ENCODE data around the gene SLC37A2.

Gene SLC37A2

GRCh38 chr11:125112208-125112604 is 49.1 kb downstream of the SLC37A2 start:
- no peak for FAIRE-seq

DNA sequence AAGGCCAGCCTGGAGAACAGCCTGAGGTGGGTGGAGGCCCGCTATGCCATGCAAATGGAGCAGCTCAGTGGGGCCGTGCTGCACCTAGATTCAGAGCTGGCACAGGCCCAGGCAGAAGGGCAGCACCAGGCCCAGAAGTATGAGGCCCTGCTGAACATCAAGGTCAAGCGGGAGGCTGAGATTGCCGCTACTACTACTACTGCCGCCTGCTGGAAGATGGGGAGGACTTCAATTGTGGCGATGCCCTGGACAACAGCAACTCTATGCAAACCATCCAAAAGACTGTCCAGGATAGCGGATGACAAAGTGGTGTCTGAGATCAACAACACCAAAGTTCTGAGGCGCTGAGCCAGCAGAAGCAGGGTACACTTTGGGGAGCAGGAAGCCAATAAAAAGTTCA is 51.4 kb downstream of the SLC37A2 start:
- no peak for FAIRE-seq

DNA sequence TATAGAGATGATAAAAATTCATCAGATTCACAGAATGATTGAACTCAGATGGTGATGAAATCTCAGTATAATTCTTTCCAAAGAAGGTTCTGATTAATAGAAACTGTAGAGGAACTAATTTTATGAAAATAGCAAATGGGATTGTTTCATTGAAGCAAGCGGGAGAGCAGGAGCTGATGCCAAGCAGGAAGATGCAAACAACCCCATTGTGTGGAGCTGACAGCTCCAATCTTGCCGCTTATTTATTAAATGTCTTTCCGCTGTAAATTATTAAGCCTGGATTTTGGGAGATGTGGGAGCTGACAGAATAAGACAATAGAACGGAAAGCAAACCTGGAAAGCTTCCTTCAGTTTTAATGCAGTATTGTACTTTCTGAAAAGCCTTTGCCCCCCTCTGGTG is 54.3 kb downstream of the SLC37A2 start:
- FAIRE-seq, result no peak

GRCh38 chr11:125123194-125123946 is 60.3 kb downstream of the SLC37A2 start:
- FAIRE-seq, result no peak

DNA sequence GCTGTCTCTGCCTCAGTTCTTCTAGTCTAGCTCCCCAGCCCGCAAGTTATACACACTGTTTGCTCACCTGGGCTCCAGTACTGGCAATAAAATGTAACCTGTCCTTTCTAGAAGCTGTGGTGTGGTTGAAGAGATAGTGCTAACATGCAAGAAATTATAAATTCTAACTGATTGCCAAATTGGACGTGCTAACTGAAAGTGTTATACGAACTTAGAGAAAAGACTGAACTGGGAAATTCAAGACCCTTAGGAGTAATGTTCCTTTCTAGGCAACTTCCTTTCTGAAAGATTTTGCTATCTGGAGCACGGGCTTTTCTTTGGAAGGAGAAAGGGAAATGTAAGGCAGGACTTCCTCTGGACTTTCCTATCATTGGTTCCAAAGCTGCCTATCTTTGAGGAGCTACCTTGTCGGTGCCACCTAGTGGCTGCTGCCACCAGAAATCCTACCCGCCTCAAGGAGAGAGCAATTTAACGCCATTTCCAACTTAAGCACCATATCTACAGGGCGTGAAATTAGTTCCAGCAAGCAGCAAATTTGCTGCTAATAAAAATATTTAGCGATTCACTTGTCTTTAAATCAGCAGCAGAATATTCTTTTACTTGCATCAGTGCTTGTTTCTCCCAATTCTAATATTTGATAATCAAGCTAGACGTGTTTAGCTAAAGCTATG is 61.0 kb downstream of the SLC37A2 start:
- FAIRE-seq, result no peak

- FAIRE-seq, result no peak
Measured at GRCh38 chr11:125124618-125124992, 61.5 kb downstream of the SLC37A2 start.

GRCh38 chr11:125128450-125128849 is 65.3 kb downstream of the SLC37A2 start:
- FAIRE-seq, result no peak

GRCh38 chr11:125129316-125129993 is 66.3 kb downstream of the SLC37A2 start:
- FAIRE-seq, result no peak

DNA sequence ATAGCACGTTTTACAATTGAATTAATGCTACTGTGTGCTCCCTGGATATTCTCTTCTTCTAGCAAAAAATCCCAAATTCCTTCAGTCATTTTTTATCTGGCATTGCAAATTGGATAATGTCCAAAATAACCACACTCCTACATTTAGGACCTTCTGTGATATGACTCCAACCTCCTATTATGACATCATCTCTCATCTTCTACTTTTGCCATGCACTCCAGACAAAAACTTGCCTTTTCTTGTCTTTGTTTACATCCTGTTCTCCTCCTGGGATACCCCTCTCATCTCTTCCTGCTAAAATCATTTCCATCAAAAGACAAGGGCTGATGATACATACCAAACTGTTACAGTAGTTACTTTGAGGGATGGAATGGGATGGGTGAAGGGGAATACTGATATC is 69.0 kb downstream of the SLC37A2 start:
- no peak for FAIRE-seq

DNA sequence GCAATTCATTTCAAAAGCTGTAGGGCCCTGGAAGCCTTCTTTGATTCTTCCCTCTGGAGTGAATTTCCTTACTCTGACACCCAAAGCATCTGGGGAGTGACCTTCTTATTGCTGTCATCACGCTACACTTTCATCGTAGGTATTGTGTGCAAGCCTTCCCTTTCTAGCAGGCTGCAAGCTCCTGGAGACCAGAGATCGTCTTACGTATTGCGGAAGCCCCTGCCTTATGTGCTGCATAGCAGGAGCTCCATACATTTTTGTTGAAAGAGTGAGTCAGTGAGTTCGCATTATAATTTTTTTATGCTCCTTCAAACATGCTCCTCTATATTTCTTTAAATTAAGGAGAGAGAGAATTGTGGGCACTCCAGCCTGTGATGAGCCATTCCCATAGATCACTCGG is 69.5 kb downstream of the SLC37A2 start:
- FAIRE-seq, result no peak

DNA sequence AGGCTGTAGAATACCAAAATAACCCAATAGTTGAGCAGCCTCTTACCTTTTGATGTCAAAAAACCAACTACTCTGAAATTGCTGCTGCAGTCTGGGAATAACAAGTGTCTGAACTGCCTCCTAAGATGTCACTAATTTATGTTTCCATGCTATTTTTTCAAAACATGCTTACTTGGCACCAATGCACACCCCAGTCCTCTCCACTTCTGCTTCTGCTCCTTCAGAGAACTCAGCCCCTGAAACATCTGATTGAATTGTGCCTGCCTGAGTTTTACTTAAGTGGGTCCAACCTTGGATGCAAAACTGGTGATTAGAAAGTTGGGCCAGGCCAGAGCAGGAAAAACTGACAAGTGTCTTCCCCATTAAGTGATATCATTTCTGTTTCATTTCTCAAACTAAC is 72.9 kb downstream of the SLC37A2 start:
- FAIRE-seq, result no peak

DNA sequence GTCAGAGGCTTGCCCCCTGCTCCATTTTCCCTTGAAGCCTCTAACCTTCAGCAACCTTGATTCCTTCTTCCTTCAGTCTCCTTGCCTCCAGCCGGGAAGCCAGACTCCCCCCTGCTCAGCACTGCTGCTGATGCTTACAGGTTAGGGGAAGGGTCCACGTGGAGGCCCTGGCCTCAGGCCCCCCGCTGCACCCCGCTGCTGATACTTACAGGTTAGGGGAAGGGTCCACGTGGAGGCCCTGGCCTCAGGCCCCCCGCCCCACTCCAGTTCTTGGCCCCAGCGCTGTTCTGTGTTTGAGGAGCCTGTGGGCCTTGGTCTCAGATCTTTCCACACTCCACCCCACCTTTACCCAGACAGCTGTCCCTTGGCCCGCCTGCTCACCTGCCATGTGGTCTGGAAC is 75.9 kb downstream of the SLC37A2 start:
- no peak for FAIRE-seq

- FAIRE-seq, result no peak
Measured at GRCh38 chr11:125139778-125140177, 76.7 kb downstream of the SLC37A2 start.

All from TTC549 (cell line).